GM18519 (cell line): ENCODE data around the gene SOWAHC.
A peak's percentile ranks its signal among the peaks of the same experiment; 100 is the strongest.
"Not testable (repeated sequence)": the region's sequence is repeated elsewhere in the genome, so short reads cannot be mapped to it uniquely, and the experiment has no call there.

Source experiments
- ATAC-seq: cut with Tn5 transposase; IDR thresholded peaks from one replicate; pipeline ENCODE4 v1.9.1; 2021; ENCODE audit warnings: mild to moderate bottlenecking, moderate library complexity; ENCODE audit not compliant: unreplicated experiment, low FRiP score

SOWAHC gene

GRCh38 chr2:109614715-109615636 lies 812 bp downstream of the SOWAHC start:
- ATAC-seq: no peak

- ATAC-seq: no peak
These were observed 1.5 kb downstream of the SOWAHC start for GRCh38 chr2:109615637-109616144.

GRCh38 chr2:109616184-109616583 lies 2.0 kb downstream of the SOWAHC start:
- ATAC-seq: no peak

- no peak for ATAC-seq
These were observed 5.0 kb downstream of the SOWAHC start for GRCh38 chr2:109619032-109619615.

- no peak for ATAC-seq
These were observed 9.1 kb downstream of the SOWAHC start for GRCh38 chr2:109623297-109623696.

- ATAC-seq: no peak
These were observed 9.8 kb downstream of the SOWAHC start for GRCh38 chr2:109623923-109624322.

- ATAC-seq: no peak
These were observed 10.2 kb downstream of the SOWAHC start for GRCh38 chr2:109624339-109624738.

- ATAC-seq: not testable (repeated sequence)
These were observed 14.2 kb downstream of the SOWAHC start for GRCh38 chr2:109628321-109628720.

GRCh38 chr2:109629867-109630266 lies 15.7 kb downstream of the SOWAHC start:
- ATAC-seq: no peak

- no peak for ATAC-seq
These were observed 16.6 kb downstream of the SOWAHC start for GRCh38 chr2:109630441-109631430.

- no peak for ATAC-seq
These were observed 17.6 kb downstream of the SOWAHC start for GRCh38 chr2:109631741-109632140.

- ATAC-seq: no peak
These were observed 18.1 kb downstream of the SOWAHC start for GRCh38 chr2:109632158-109632789.

- no peak for ATAC-seq
These were observed 19.3 kb downstream of the SOWAHC start for GRCh38 chr2:109633284-109633961.

- no peak for ATAC-seq
These were observed 21.5 kb downstream of the SOWAHC start for GRCh38 chr2:109635426-109636304.

- no peak for ATAC-seq
These were observed 22.2 kb downstream of the SOWAHC start for GRCh38 chr2:109636317-109636716.

GRCh38 chr2:109637749-109638570 lies 23.8 kb downstream of the SOWAHC start:
- peak; percentile 68 for ATAC-seq

- ATAC-seq: no peak
These were observed 24.6 kb downstream of the SOWAHC start for GRCh38 chr2:109638795-109639194.

- ATAC-seq: not testable (repeated sequence)
These were observed 25.8 kb downstream of the SOWAHC start for GRCh38 chr2:109640000-109640399.
